ENCODE measurements around the gene ADAMTS1. TPM values are rescaled to one million over a fixed set of nuclear protein-coding genes. Genes with fewer than 3 reads are reported as not detected.

ADAMTS1 gene
- total RNA-seq, 4 donors from 2014 or later: 21.2 to 29.2 (median 22.5) TPM

DNA sequence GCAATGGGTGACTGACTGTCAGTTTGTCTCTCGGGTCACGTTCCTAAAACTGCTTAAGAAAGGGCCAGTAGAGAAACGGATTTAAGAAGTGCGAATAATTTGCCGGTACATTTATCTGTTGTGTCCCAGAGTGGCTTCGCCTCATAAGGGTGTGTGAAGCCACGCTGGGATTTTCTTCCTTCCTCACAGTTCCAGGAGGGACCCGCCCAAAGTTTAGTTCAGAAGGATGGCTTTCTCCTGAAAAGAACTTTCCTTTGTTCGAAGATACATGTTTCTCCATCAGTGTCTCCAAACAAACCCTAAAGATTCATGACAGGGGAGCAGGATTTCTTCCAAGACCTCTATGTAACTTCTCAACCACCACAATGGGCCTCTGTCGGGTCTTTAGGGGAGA, 49.8 kb downstream of the ADAMTS1 start:
- no peak for DNase-seq (ENCODE audit: low spot score in 2 of 2)
- no peaks in the 10 kb centered on the region for H3K9me3 ChIP-seq
- WGBS: 89% methylated on average over 10 of the region's 10 CpGs
- H3K27me3 ChIP-seq: no peaks in the 10 kb centered on the region
- H3K27ac ChIP-seq: no peak overlapping the region
- H3K4me1 ChIP-seq: peaks cover 3% of the 10 kb centered on the region
- no peak for TF ChIP-seq POLR2A (IDR thresholded peaks at IDR 0.05)
- TF ChIP-seq POLR2AphosphoS5 (IDR thresholded peaks at IDR 0.05): no peak
- TF ChIP-seq, protein P1, sequence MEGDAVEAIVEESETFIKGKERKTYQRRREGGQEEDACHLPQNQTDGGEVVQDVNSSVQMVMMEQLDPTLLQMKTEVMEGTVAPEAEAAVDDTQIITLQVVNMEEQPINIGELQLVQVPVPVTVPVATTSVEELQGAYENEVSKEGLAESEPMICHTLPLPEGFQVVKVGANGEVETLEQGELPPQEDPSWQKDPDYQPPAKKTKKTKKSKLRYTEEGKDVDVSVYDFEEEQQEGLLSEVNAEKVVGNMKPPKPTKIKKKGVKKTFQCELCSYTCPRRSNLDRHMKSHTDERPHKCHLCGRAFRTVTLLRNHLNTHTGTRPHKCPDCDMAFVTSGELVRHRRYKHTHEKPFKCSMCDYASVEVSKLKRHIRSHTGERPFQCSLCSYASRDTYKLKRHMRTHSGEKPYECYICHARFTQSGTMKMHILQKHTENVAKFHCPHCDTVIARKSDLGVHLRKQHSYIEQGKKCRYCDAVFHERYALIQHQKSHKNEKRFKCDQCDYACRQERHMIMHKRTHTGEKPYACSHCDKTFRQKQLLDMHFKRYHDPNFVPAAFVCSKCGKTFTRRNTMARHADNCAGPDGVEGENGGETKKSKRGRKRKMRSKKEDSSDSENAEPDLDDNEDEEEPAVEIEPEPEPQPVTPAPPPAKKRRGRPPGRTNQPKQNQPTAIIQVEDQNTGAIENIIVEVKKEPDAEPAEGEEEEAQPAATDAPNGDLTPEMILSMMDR (IDR thresholded peaks at IDR 0.05): no peak
- no peak for TF ChIP-seq EP300 (IDR thresholded peaks at IDR 0.05)
- H3K36me3 ChIP-seq: no peaks in the 10 kb centered on the region
- no peak overlapping the region for H3K4me3 ChIP-seq

DNA sequence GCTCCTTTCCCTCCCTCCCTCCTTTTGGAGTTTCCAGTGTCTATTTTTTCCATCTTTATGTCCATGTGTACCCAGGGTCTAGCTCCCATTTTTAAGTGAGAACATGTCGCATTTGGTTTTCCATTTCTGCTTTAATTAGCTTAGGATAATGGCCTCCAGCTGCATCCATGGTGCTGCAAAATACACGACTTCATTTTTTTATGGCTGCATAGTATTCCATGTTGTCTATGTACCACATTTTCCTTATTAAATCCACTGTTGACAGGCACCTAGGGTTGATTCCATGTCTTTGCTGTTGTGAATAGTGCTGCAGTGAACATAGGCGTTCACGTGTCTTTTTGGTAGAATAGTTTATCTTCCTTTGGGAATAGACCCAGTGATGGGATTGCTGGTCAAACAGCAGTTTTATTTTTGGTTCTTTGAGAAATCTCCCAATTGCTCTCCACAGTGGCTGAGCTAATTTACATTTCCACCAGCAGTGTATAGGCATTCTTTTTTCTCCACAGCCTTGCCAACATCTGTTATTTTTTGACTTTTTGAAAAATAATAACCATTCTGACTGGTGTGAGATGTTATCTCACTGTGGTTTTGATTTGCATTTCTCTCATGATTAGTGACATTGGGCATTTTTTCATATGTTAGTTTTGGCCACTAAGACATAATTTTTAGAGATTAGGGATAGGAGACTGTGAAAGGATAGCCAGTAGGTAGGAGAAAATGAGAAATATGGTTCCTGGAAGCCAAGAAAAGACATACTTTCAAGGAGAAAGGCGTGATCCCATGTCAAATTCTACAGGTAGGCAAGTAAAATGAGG, 50.4 kb downstream of the ADAMTS1 start:
- no peak overlapping the region for H3K27ac ChIP-seq
- TF ChIP-seq POLR2AphosphoS5 (IDR thresholded peaks at IDR 0.05): no peak
- TF ChIP-seq, protein P1 (IDR thresholded peaks at IDR 0.05): no peak
- no peak for TF ChIP-seq POLR2A (IDR thresholded peaks at IDR 0.05)
- TF ChIP-seq EP300 (IDR thresholded peaks at IDR 0.05): no peak
- H3K36me3 ChIP-seq: no peaks in the 10 kb centered on the region
- no peak overlapping the region for H3K4me3 ChIP-seq
- H3K4me1 ChIP-seq: peaks cover 6% of the 10 kb centered on the region
- no peaks in the 10 kb centered on the region for H3K9me3 ChIP-seq
- WGBS: 91% methylated on average over 5 of the region's 5 CpGs
- DNase-seq (ENCODE audit: low spot score in 2 of 2): no peak
- H3K27me3 ChIP-seq: no peaks in the 10 kb centered on the region

DNA sequence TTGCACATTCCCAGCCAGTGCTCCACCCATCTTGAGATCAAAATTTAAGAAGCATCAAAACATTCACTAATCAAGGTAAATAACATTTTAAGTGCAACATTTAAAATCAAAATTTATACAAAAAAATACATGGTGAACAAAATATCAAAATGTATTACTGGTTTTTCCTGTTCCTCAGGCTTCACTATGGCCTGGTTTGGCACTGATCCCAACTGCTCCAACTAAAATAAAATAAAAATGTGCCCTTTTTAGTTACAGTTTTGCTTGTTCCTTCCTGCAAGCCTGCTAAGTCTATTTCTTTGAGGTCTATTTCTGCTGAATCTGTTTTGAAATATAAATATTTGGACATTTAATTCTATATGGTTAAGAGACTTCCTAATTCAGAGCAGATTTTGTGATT, 54.9 kb downstream of the ADAMTS1 start:
- TF ChIP-seq, protein P1 (IDR thresholded peaks at IDR 0.05): no peak
- TF ChIP-seq POLR2AphosphoS5 (IDR thresholded peaks at IDR 0.05) (no peak), EP300 (IDR thresholded peaks at IDR 0.05) (no peak), POLR2A (IDR thresholded peaks at IDR 0.05) (no peak)
- H3K27ac ChIP-seq: no peak overlapping the region
- H3K36me3 ChIP-seq: no peaks in the 10 kb centered on the region
- H3K4me1 ChIP-seq: peaks cover 6% of the 10 kb centered on the region
- no peak for DNase-seq (ENCODE audit: low spot score in 2 of 2)
- no peak overlapping the region for H3K4me3 ChIP-seq
- no peaks in the 10 kb centered on the region for H3K27me3 ChIP-seq
- no peaks in the 10 kb centered on the region for H3K9me3 ChIP-seq

DNA sequence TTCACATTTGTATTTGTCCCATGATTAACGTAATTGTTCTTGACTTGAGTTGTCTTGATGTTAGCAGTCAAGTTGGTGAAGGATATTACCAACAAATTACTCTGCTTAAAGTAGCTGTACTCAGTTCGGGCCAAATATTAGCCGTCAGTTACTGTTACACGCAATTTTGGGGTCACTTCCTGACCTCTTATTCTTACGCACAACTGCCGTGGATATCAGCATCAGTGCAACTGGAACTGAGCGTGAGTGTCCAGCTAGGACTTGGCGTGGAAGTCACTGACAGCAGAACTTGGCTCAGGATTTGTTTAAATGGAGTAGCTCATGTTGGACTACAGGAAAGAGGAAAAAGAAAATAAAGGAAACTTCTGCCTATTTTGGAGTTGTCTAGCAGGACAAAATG, 56.4 kb downstream of the ADAMTS1 start:
- 90% methylated on average over 8 of the region's 8 CpGs for WGBS
- Histone ChIP-seq H3K4me3 (no peak overlapping the region), H3K27me3 (no peaks in the 10 kb centered on the region), H3K9me3 (no peaks in the 10 kb centered on the region), H3K4me1 (peaks cover 6% of the 10 kb centered on the region), H3K36me3 (no peaks in the 10 kb centered on the region), H3K27ac (no peak overlapping the region)
- DNase-seq (ENCODE audit: low spot score in 2 of 2): no peak
- no peak for TF ChIP-seq EP300 (IDR thresholded peaks at IDR 0.05)
- TF ChIP-seq POLR2AphosphoS5 (IDR thresholded peaks at IDR 0.05): no peak
- TF ChIP-seq, protein P1 (IDR thresholded peaks at IDR 0.05): no peak
- no peak for TF ChIP-seq POLR2A (IDR thresholded peaks at IDR 0.05)

Other genes starting within 250 kb of the ADAMTS1 start
- gene ADAMTS5, start 121.7 kb upstream of the ADAMTS1 start, total RNA-seq: 10 to 100 TPM in 1 of 4 donors, 1 to 10 TPM in 3; 1.8 to 15.0 (median 5.0) TPM

Measured in suprapubic skin (tissue), 4 donors.